ENCODE results near the gene EDA.

The EDA gene

DNA sequence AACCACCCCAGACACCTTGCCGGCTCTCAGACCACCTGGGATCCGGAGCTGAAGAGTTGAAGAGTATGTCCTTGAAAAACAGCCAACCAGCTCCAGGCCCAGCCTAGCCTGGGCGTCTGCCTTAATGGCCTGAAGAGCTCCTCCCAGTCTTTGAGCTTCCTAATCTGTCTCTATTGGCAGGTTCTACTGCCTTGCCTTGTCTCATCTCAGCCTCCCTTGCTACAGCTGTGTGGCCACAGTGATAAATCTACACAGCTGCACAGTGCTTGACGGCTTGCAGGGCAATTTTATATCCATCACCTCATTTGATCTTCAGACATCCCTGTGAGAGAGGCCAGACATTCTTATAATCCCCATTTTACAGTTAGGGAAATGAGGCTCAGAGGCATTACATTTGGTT lies 413.9 kb downstream of the EDA start:
- DNase-seq = no peak

- DNase-seq = peak; percentile 7 to 11
These were observed 414.4 kb downstream of the EDA start for GRCh38 chrX:70030301-70030767.

DNA sequence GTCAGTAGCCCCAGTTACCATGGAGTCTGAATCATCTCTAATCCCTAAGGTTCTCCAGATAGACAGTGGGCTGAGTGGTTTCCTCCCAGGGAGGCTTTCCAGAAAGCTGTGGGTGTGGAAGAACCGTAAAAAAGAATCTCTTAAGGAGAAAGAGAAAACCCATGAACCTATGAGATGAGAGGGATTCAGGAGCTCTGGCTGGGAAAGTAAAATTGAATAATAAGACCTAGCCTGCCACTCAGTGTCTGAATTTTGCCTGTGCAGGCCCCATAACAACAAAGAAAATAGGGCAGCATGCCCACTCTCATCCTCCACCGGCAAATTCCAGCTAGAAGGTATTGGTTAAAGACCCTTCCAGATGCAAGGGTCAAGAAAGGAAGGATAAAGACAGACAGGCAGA lies 416.9 kb downstream of the EDA start:
- DNase-seq = no peak

DNA sequence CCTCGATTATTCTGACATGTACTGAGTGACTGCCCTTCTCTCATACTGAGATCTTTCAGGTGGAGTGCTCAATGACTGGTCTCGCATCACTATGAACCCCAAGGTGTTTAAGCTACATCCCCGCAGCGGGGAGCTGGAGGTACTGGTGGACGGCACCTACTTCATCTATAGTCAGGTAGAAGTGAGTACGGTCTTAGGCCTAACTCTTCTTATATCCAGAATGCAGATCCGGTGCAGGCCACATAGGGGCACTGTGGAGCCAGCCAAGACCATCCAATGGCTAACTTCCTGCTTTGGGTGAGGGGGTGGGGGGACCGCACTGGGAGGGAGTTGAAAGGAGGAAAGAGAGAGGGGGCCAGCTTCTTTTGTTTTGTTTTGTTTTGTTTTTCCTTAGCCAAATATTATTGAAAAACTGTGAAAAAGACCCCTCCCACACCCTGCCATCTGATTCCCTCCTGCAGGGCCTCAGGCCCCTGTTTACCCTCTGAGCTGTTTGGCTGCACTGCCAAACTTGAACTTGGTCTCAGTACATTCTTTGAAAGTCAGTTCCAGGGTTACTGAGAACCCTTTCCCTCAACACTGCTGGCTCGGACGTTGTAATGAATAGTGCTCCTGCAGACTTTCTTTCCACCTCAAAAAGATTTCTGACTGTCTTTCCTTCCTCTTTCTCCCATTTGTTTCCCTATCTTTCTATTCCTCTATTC lies 417.6 kb downstream of the EDA start:
- DNase-seq = no peak

DNA sequence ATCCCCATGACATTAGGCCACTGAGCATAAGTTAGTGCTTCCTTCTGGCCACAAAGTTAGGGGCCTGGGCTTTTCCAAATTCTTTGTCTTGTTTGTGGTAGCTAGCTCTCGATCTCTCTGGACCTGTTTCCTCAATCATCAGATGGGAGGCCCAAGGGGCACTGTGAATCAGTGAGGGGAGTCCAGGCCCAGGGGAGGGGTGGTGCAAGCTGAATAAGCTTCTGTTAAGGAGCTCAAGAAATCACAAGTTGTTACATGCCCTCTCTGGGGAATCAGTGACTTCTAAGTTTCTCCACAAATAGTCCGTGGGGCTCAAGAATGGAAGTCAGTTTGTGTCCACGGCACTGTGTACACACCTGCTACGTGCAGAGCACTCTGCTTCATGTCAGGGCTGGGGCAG lies 418.7 kb downstream of the EDA start:
- DNase-seq = no peak

- no peak for DNase-seq
These were observed 422.6 kb downstream of the EDA start for GRCh38 chrX:70038515-70038914.

GRCh38 chrX:70038951-70039350 lies 423.0 kb downstream of the EDA start:
- DNase-seq = no peak

DNA sequence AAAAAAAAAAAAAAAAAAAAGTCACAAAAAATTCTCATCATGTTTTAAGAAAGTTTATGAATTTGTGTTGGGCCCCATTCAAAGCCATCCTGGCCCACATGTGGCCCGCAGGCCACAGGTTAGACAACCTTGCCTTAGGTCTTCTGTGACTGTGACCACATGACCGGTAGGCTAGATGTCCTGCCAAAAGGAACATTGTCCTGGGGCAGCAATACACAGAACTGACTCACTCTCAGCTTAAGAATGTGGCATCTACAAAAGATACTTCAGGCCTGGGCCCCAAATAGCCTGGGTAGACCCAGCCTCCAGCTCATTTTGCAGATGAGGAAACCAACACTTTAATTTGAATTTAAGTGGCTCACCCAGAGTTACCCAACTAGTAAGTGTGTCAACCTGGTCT lies 423.8 kb downstream of the EDA start:
- DNase-seq = no peak

DNA sequence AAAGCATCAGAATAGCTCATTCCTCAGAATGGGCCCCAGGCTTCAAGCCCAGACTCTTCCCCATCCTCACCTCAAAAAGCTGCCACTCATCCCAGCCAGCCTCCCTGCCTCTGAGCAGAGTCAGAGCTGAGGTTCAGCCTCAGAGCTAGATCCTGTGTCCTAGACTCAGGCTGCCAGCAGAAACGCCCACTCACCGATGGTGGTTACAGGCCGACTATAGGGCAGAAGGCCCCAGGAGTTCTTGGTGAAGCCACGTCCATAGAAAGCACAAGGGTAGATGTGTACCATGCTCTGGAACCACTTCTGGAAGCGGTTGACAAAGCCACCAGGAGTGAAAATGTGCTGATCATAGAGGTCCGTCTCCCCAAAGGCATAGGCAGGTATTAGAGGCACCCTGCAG lies 426.1 kb downstream of the EDA start:
- no peak for DNase-seq

GRCh38 chrX:70042399-70043371 lies 426.8 kb downstream of the EDA start:
- no peak for DNase-seq

DNA sequence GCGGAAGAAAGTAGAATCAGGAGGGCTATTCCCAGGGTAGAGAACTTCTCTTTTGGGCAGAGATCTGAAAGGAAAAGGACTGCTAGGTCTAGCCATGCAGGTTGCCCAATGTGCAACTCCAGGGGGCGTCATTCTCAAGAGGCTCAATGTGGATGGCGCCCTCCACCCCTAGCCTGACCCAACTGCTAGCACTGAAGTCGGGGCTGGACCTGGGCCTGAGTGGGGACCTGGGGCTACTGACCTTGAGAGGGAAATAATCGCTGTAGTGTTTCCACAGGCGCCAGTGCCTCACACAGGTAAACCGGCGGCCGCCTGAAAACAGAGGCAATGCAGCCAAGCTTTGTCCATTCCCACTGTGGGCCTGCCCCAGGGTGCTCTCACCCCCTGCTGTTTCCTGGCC lies 427.8 kb downstream of the EDA start:
- no peak for DNase-seq

DNA sequence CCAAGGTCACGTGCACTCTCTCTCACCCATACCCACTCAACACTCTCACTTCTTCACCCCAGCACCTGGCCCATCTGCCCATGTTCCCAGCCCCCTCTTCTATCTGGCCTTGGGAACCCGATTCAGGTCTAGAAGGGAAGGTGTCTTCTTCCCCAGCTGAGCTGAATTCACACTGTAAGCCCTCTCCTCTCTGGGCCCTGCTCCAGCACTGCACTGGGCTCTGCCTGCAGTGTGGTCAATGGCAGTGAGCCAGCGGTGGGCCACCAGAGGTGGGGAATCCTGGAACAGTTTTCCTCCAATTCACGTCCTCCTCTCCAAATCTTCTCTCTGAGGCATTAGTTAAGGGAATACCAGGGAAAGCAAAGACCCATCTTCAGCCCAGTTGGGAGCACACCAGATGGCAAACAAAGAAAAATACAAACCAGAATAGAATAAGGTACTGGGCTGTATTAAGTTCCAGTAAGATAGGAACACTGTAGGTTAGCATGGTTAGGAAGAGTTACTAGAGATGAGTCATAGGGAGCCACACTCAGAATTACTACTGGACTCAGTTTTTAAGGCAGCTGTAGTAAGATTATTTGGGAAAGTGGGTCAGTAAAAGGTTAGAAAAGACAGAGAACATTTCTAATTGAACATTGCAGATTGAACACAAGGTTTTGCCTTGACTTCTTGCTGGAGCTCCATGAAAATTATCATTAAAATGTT lies 428.8 kb downstream of the EDA start:
- no peak for DNase-seq

DNA sequence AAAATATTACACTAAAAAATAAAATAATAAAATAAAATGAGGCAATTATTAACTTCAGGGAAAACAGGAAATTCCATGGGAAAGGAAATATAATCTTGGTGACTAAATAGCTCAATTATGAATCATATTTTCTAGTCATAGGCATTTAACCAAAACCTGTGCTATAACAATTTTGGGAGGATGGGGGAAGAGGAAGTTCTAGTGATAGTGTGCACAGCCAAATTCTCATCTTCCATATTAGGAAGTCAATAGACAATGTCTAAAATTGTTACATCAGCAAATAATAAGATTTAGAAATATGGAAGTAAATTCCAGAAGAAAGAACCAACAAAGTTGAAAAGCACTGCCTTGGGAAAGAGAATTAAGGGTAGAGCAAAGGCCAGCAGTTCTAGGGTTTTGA lies 431.1 kb downstream of the EDA start:
- DNase-seq = no peak

DNA sequence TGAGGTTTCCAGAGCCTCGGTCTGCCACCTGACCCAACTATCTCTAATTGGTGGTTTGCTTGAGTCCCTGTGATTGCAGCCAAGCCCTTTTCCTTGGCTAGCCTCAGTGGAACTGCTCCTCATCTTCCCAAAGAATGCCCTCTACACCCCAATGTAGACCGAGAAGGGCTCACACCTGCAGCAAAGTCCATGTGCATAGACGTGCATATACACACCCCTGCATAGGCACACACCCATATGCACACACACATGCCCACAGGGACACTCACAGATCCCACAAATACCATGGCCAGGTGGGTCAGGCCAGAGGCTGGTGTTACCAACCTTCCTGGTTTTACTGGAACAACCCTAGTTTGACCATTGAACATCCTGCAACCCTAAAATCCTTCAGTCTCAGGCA lies 433.5 kb downstream of the EDA start:
- no peak for DNase-seq

DNA sequence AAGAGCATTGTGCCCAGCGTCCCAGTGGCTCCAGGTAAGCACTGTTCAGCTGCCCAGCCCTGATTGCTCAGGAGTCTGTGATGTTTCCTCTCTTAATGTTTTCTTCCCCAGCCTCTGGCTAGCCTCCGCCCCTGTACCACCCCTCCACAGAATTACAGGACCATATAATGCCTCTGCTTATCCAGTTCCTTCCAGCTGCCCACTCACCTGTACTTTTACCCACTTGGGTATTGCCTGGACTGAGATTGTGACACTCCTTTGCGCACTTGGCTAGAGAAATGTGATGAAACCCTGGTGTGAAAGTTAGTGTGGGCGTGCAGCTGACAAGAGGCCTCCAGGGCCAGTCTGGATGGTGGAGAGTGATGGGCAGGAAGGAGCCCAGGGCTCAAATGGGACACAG lies 434.0 kb downstream of the EDA start, which contains the start of gene AWAT2:
AWAT2 (minus strand) TSS at position 14 of the 400 bp plus-strand sequence; CDS start at position 8, 6 bp downstream.
- DNase-seq = no peak

DNA sequence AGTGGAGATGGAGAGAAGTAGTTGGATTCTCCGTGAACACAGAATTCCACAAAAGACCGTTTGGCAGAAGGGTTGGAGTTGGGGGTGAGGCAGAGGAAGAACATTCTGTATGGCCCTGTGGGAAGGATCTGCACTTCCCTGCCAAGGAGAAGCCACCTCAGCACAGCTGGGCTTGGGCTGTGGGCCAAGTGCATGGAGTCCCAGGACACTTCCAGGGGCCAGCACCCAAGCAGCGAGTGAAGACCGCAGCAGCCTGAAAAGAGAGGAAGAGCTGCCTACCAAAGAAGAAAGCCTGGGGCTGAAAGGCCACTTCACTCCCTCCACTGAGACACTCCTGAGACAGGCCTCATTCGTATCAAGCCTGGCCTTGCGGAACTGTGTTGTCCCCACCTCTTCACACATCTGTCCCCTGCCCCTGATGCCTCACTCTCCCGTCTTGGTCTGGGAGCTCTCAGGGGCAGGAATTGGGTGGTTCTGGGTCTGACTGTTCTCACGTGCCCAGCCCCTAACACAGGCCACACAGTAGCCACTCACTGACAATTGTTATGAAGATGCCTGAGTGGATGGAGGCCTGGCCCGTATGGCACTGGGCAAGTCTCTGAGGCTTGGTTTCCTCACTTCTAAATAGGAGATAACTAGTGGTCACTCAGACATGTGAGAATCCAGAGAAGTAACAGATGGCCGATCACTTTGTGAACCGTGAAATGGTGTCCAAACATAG lies 437.1 kb downstream of the EDA start:
- DNase-seq = no peak

- no peak for DNase-seq
These were observed 438.5 kb downstream of the EDA start for GRCh38 chrX:70054391-70054790.

GRCh38 chrX:70062076-70062475 lies 446.2 kb downstream of the EDA start, which contains the start of gene OTUD6A:
Gene OTUD6A (plus strand): TSS chrX:70062457. CDS start chrX:70062525, 68 bp downstream.
- DNase-seq = no peak

GRCh38 chrX:70062961-70063550 lies 447.1 kb downstream of the EDA start:
- DNase-seq = no peak

GRCh38 chrX:70066646-70067045 lies 450.7 kb downstream of the EDA start:
- no peak for DNase-seq

DNA sequence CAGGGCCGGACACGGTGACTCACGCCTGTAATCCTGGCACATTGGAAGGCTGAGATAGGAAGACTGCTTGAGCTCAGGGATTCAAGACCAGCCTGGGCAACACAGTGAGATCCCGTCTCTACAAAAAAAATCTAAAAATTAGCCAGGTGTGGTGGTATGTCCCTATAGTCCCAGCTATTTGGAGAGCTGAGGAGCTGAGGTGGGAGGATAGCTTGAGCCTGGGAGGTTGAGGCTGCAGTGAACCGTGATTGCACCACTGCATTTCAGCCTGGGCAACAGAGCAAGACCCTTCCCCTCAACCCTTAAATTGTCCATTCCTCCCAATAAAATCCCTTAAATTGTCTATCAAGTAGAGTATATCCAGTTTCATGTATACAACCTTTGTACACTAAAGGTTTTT lies 463.4 kb downstream of the EDA start:
- no peak for DNase-seq

DNA sequence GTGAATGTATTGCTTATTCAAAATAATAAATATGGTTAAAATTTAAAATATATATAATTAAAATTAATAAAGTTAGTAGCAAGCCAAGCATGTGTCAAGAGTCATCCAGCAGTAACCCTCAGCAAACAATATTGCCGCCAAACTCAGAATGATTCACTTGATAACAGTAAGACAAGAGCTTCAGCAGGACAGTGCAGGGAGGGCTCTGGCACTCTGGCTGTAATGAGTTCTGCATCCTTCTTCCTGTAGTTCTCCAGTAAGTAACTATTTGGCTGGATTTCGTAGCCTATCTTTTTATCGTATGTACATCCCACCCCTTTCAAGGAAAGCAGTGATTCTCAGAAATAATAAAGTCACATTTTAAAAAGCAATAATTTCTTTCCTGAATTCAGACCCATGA lies 464.0 kb downstream of the EDA start:
- DNase-seq = no peak

Data from activated CD4-positive, alpha-beta T cell treated with anti-CD3 and anti-CD28 coated beads, Interleukin-2, amount 50 U/mL, for 4 hours (primary cell).